ENCODE results near the gene LAMB1. TPM values are rescaled to one million over a fixed set of nuclear protein-coding genes. Genes with fewer than 3 reads are reported as not detected.
"Not testable (repeated sequence)": the region's sequence is repeated elsewhere in the genome, so short reads cannot be mapped to it uniquely, and the experiment has no call there.

The LAMB1 gene
- total RNA-seq, 2 experiments from 2014 or later: 0.16 TPM; not detected in 1

DNA sequence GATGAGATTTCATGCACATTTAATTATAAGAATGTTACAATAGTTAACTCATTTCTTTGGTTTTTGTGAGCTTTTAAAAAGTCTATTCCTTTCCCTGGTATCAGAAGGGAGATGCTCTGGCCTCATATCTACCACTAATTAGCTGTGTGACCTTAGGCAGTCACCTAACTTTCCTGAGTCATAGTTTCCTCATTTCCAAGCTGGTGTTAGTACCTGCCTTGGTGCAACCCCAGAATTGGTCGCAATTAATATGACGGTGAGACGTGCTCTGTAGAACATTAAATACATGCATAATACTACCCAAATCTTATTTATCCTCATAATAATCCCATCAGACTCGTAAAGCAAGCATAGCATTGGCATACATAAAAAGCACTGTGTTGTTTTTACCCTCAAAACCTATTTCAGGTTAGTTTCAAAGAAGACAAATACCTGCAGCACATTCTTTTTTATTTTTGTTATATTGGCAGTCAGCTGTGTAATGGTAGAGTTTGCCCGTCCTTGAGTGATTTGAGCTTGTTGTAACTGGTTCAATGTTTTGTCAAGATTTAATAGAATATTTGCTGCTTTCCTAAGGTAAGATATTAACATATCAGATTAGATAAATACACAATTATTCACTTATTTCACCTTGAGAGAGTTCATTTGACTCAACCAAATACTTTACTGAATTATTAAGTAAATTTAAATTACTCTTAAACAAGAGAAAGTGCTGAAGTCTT is 31.0 kb upstream of the LAMB1 start:
- Mint-ChIP-seq H3K4me1 (no peaks in the 10 kb centered on the region), H3K4me3 (no peak overlapping the region), H3K27me3 (peaks cover 6% of the 10 kb centered on the region), H3K36me3 (ENCODE audit: low read depth) (no peaks in the 10 kb centered on the region), H3K9me3 (ENCODE audit: low read depth) (no peaks in the 10 kb centered on the region), H3K27ac (no peak overlapping the region)
- DNase-seq (no peak), ATAC-seq (no peak)
- intact Hi-C loops (cut with DNase I, micrococcal nuclease): no loop called here
- CTCF ChIA-PET: interaction anchor here (1.5 kb wide), 1 partner anchor 112 kb away, joined by 3 read pairs; no protein-coding TSS in a partner anchor
- POLR2A ChIA-PET: no interaction called here

DNA sequence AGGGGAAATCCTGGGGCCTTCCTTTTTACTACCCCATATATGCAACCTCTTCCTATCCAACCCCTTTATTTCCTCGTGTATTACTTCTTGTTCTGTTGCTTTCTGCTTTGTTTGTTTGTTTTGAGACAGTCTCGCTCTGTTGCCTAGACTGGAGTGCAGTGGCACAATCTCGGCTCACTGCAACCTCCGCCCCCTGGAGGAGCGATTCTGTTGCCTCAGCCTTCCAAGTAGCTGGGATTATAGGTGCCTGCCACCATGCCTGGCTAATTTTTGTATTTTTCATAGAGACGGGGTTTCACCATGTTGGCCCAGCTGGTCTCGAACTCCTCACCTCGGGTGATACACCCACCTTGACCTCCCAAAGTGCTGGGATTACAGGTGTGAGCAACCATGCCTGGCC is 30.3 kb upstream of the LAMB1 start:
- CTCF ChIA-PET: interaction anchor here (1.5 kb wide), 1 partner anchor 112 kb away, joined by 3 read pairs; no protein-coding TSS in a partner anchor
- H3K9me3 Mint-ChIP-seq (ENCODE audit: low read depth); H3K4me1 Mint-ChIP-seq; H3K4me3 Mint-ChIP-seq; H3K36me3 Mint-ChIP-seq (ENCODE audit: low read depth); H3K27ac Mint-ChIP-seq; POLR2A ChIA-PET; intact Hi-C loops (cut with DNase I, micrococcal nuclease); DNase-seq; H3K27me3 Mint-ChIP-seq; ATAC-seq: not testable (repeated sequence)

DNA sequence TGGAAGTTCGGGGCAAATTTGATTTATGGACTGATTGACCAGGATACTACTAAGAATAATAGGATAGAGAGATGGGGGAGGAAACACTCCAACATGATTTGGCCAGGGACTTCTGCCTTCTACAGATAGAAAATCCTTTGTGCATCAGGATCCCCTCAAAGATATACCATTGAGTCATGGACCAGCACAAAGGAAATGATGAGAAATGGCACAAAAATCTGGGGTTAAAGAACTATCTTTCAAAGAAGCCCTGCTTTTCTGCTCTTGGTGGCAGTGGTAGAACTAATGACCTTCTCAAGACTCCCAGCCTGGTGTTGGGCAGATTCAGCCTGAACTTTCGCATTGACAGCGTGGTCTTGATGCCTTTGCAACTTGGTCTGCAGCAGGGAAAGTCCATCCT is 27.6 kb upstream of the LAMB1 start:
- no peak overlapping the region for H3K4me3 Mint-ChIP-seq
- intact Hi-C loops (cut with DNase I, micrococcal nuclease): no loop called here
- no peaks in the 10 kb centered on the region for H3K36me3 Mint-ChIP-seq (ENCODE audit: low read depth)
- no peak overlapping the region for H3K27ac Mint-ChIP-seq
- no peaks in the 10 kb centered on the region for H3K4me1 Mint-ChIP-seq
- ATAC-seq: no peak
- CTCF ChIA-PET: no interaction called here
- POLR2A ChIA-PET: no interaction called here
- H3K27me3 Mint-ChIP-seq: peaks cover 3% of the 10 kb centered on the region
- no peaks in the 10 kb centered on the region for H3K9me3 Mint-ChIP-seq (ENCODE audit: low read depth)
- no peak for DNase-seq

DNA sequence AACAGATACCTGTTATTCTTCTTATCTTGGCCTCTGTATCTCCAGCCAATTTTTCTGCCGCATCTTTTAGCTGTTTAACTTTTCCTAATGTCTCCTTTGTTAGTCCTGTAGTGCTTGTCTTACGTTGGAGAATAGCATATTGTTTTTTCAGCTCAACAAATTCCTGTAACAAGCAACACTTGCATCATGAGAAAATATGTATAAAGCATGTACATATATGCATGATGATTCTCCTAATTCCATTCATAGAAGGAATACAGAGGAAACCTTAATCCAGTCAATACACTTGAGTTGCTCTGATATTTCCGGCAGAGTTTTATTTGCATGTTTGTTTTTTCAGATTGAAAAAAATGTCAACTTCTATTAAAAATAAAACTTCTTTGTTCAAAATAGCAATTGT is 26.1 kb upstream of the LAMB1 start:
- no peak overlapping the region for H3K4me3 Mint-ChIP-seq
- intact Hi-C loops (cut with DNase I, micrococcal nuclease): no loop called here
- H3K4me1 Mint-ChIP-seq: no peaks in the 10 kb centered on the region
- no peak overlapping the region for H3K27ac Mint-ChIP-seq
- ChIA-PET CTCF (no interaction called here), POLR2A (no interaction called here)
- DNase-seq (no peak), ATAC-seq (no peak)
- H3K27me3 Mint-ChIP-seq: peaks cover 10% of the 10 kb centered on the region
- H3K36me3 Mint-ChIP-seq (ENCODE audit: low read depth): no peaks in the 10 kb centered on the region
- H3K9me3 Mint-ChIP-seq (ENCODE audit: low read depth): no peaks in the 10 kb centered on the region

DNA sequence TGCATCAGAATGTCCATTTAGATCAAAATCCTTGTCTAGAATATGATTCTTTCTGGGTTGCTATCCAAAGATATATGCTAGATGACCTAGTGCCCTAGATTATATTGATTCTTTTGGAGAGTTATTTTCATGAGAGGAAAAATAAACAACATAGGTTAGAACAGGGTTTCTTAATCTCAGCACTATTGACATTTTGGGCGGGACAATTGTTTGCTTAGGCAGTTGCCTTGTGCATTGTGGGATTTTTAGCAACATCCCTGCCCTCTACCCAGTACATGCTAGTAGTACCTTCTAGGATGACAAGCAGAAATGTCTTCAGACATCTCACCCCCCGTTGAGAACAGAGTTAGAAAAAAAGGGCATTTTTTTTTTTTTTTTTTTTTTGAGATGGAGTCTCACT is 25.1 kb upstream of the LAMB1 start:
- H3K4me1 Mint-ChIP-seq: no peaks in the 10 kb centered on the region
- no peaks in the 10 kb centered on the region for H3K9me3 Mint-ChIP-seq (ENCODE audit: low read depth)
- DNase-seq: no peak
- CTCF ChIA-PET: no interaction called here
- H3K4me3 Mint-ChIP-seq: no peak overlapping the region
- intact Hi-C loops (cut with DNase I, micrococcal nuclease): no loop called here
- no peak for ATAC-seq
- peaks cover 10% of the 10 kb centered on the region for H3K27me3 Mint-ChIP-seq
- H3K36me3 Mint-ChIP-seq (ENCODE audit: low read depth): no peaks in the 10 kb centered on the region
- H3K27ac Mint-ChIP-seq: no peak overlapping the region
- POLR2A ChIA-PET: no interaction called here

DNA sequence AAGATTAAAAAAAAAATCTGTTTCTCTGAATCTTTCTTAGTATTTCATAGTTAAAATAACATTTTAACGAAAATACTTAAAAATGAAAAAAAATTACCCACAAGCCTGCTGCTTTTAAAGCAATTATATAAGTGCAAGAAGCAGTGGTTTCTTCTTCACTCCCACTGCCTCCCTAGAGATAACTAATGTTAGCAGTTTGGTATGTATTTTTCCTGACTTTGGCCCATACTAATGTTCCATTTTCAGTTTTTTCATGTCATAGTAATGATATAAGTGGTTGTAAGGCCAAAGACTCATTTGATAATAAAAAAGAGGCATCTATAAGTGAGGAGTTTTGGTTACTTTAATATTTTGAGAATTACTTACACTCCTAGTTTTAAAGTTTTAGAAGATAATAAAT is 24.3 kb upstream of the LAMB1 start:
- no peak for ATAC-seq
- Mint-ChIP-seq H3K36me3 (ENCODE audit: low read depth) (no peaks in the 10 kb centered on the region), H3K27me3 (peaks cover 10% of the 10 kb centered on the region), H3K4me3 (no peak overlapping the region), H3K9me3 (ENCODE audit: low read depth) (no peaks in the 10 kb centered on the region), H3K27ac (no peak overlapping the region), H3K4me1 (no peaks in the 10 kb centered on the region)
- ChIA-PET POLR2A (no interaction called here), CTCF (no interaction called here)
- no peak for DNase-seq
- intact Hi-C loops (cut with DNase I, micrococcal nuclease): no loop called here

DNA sequence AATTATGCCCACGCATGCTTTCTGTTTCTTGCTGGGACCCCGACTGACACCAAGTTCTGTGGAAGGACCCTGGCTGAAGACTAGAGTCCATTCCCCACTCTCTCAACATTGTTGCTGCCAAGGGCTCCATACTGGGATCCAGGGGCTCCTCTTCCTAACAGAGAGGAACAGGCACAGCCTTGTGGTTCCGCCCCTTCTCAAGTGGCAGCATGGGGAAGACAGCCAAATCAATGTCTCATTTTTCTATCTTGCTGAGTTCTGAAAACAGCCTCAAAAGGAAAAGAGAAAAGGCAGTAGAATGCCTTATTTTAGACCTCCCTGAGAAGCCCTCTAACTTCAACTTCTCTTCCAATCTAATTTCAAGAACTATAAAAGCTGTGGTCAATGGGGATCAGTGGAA is 23.7 kb upstream of the LAMB1 start:
- ATAC-seq: no peak
- ChIA-PET POLR2A (no interaction called here), CTCF (no interaction called here)
- H3K27ac Mint-ChIP-seq: no peak overlapping the region
- peaks cover 10% of the 10 kb centered on the region for H3K27me3 Mint-ChIP-seq
- intact Hi-C loops (cut with DNase I, micrococcal nuclease): no loop called here
- no peak overlapping the region for H3K4me3 Mint-ChIP-seq
- H3K9me3 Mint-ChIP-seq (ENCODE audit: low read depth): no peaks in the 10 kb centered on the region
- no peaks in the 10 kb centered on the region for H3K36me3 Mint-ChIP-seq (ENCODE audit: low read depth)
- DNase-seq: no peak
- no peaks in the 10 kb centered on the region for H3K4me1 Mint-ChIP-seq

DNA sequence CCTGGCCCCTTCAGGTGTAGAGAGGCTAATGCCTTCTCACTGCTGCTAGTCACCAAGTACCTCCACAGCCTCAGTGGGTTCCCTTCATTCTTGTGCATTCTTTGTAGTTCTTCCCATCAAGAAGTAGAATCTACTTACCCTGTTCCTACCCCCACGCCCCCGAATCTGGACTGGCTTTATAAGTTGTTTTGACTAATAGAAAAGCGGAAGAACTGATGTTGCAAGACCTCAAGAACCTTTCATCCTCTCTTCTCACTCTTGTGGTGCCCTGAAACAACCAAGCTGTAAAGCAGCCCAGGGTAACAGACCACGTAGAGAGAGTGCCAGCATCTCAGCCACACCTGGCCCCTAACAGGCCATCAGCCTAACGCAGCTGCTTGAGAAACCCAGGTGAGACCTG is 23.2 kb upstream of the LAMB1 start:
- H3K27ac Mint-ChIP-seq: no peak overlapping the region
- POLR2A ChIA-PET: no interaction called here
- no peaks in the 10 kb centered on the region for H3K36me3 Mint-ChIP-seq (ENCODE audit: low read depth)
- H3K4me1 Mint-ChIP-seq: no peaks in the 10 kb centered on the region
- CTCF ChIA-PET: no interaction called here
- DNase-seq: no peak
- ATAC-seq: no peak
- H3K9me3 Mint-ChIP-seq (ENCODE audit: low read depth): no peaks in the 10 kb centered on the region
- no peak overlapping the region for H3K4me3 Mint-ChIP-seq
- intact Hi-C loops (cut with DNase I, micrococcal nuclease): no loop called here
- peaks cover 10% of the 10 kb centered on the region for H3K27me3 Mint-ChIP-seq

DNA sequence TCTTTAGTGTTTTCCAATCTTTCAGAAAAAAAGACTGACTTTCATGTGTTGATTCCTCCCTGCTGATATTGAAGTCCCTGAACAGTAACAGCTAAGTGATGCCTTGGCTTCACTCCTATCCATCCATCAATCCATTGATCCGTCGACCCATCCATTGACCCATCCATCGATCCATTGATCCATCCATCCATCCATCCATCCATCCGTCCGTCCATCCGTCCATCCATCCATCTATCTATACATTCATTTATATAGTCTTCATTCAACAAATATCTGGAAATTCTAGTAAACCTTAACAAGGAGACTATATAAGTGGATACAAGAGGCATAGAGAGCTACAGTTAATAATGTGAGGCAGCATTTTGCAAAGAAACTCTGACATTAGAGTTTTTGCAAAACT is 21.6 kb upstream of the LAMB1 start:
- no peak for ATAC-seq
- Mint-ChIP-seq H3K27ac (no peak overlapping the region), H3K27me3 (peaks cover 15% of the 10 kb centered on the region), H3K36me3 (ENCODE audit: low read depth) (no peaks in the 10 kb centered on the region), H3K9me3 (ENCODE audit: low read depth) (no peaks in the 10 kb centered on the region), H3K4me1 (no peaks in the 10 kb centered on the region), H3K4me3 (no peak overlapping the region)
- no peak for DNase-seq
- intact Hi-C loops (cut with DNase I, micrococcal nuclease): no loop called here
- CTCF ChIA-PET: no interaction called here
- POLR2A ChIA-PET: no interaction called here

DNA sequence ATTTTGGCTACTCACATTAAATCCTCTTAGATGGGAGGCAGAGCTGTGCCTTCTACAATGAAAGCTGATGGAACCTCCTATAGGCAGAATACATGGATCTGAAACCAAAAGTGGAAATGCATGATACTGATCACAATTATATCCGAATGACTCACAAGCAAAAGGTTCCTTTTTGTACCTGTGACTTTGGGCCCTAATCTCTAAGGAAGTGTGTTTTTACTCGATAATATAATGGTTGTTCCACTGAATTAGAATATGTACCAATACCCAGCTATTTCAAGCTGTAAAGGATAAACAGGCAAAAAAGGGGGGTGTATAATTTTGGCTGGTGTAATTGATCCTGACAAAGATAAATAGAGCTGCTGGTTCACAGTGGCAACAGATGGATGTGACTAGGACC is 17.6 kb upstream of the LAMB1 start:
- H3K27ac Mint-ChIP-seq: no peak overlapping the region
- POLR2A ChIA-PET: interaction anchor here (0.6 kb wide), 1 partner anchor 29 kb away, joined by 8 read pairs; no protein-coding TSS in a partner anchor
- CTCF ChIA-PET: no interaction called here

DNA sequence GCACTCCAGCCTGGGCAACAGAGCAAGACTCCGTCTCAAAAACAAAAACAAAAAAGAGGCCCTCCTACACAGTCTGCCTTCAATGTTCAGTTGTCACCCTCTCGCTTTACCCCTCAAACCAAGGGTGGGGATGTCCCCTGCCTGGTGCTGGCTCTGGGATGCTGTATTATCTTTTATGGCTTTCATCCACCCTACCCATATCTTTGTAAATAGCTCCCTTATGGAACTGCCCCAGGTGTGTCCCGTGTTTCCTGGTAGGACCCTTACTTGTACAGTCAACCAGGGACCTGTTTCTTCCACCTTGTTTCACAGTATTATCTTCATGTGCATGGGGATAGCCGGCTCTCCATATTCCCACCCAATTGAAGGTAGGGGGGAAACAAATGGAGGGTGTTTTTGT is 15.7 kb upstream of the LAMB1 start:
- H3K4me1 Mint-ChIP-seq: peaks cover 4% of the 10 kb centered on the region
- DNase-seq (no peak), ATAC-seq (no peak)
- peaks cover 7% of the 10 kb centered on the region for H3K27me3 Mint-ChIP-seq
- H3K27ac Mint-ChIP-seq: no peak overlapping the region
- H3K36me3 Mint-ChIP-seq (ENCODE audit: low read depth): no peaks in the 10 kb centered on the region
- intact Hi-C loops (cut with DNase I, micrococcal nuclease): no loop called here
- CTCF ChIA-PET: no interaction called here
- H3K9me3 Mint-ChIP-seq (ENCODE audit: low read depth): no peaks in the 10 kb centered on the region
- POLR2A ChIA-PET: no interaction called here
- no peak overlapping the region for H3K4me3 Mint-ChIP-seq

More for the DNA sequence above, 17.6 kb upstream of the LAMB1 start:
- peaks cover 14% of the 10 kb centered on the region for H3K27me3 Mint-ChIP-seq
- ATAC-seq (no peak), DNase-seq (no peak)
- intact Hi-C loops (cut with DNase I, micrococcal nuclease): no loop called here
- peaks cover 4% of the 10 kb centered on the region for H3K4me1 Mint-ChIP-seq
- H3K9me3 Mint-ChIP-seq (ENCODE audit: low read depth): no peaks in the 10 kb centered on the region
- H3K4me3 Mint-ChIP-seq: no peak overlapping the region
- no peaks in the 10 kb centered on the region for H3K36me3 Mint-ChIP-seq (ENCODE audit: low read depth)

DNA sequence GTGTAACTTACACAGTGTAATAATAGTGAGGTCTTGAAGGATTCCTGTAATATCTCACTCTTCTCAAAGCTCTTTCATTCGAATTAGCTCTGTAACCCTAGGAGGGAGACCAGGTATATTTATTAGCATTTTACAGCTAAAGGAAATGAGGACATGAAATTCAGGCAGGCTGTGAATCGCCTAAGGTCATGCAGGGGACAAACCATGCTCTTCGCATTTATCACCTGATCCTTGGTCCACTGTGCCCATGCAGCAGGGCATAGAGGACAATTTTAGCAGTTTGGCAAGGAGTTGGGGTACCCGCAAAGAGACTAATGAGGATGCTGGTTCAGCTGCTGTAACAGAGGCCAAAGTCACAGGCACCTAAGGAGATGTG is 14.8 kb upstream of the LAMB1 start:
- Mint-ChIP-seq H3K27ac (no peak overlapping the region), H3K27me3 (peaks cover 8% of the 10 kb centered on the region), H3K9me3 (ENCODE audit: low read depth) (no peaks in the 10 kb centered on the region), H3K4me1 (peaks cover 4% of the 10 kb centered on the region), H3K4me3 (no peak overlapping the region), H3K36me3 (ENCODE audit: low read depth) (no peaks in the 10 kb centered on the region)
- intact Hi-C loops (cut with DNase I, micrococcal nuclease): no loop called here
- ChIA-PET CTCF (interaction anchor here (1.3 kb wide), 1 partner anchor 30 kb away, joined by 3 read pairs; no protein-coding TSS in a partner anchor), POLR2A (no interaction called here)
- ATAC-seq (no peak), DNase-seq (no peak)
